ENCODE results near the gene ALG8.
"Not testable (repeated sequence)": the region's sequence is repeated elsewhere in the genome, so short reads cannot be mapped to it uniquely, and the experiment has no call there.

The ALG8 gene

GRCh38 chr11:78179459-78180071, 40.1 kb upstream of the ALG8 start:
- TF ChIP-seq CTCF (IDR thresholded peaks at IDR 0.05; ENCODE audit: low read depth, low read length, missing control alignments), result no peak
- in situ Hi-C loops (cut with HindIII; ENCODE audit: low sequenced_read_pairs), result no loop called here
- no peak overlapping the region for H3K4me3 ChIP-seq (ENCODE audit: low read depth, low read length)
- DNase-seq (ENCODE audit: low read depth), result no peak

- in situ Hi-C loops (cut with HindIII; ENCODE audit: low sequenced_read_pairs), result no loop called here
- H3K4me3 ChIP-seq (ENCODE audit: low read depth, low read length), result no peak overlapping the region
- DNase-seq (ENCODE audit: low read depth), result no peak
- TF ChIP-seq CTCF (IDR thresholded peaks at IDR 0.05; ENCODE audit: low read depth, low read length, missing control alignments), result no peak
Observed at GRCh38 chr11:78177216-78177615, 37.8 kb upstream of the ALG8 start.

- TF ChIP-seq CTCF (IDR thresholded peaks at IDR 0.05; ENCODE audit: low read depth, low read length, missing control alignments), result no peak
- no peak overlapping the region for H3K4me3 ChIP-seq (ENCODE audit: low read depth, low read length)
- DNase-seq (ENCODE audit: low read depth), result no peak
- in situ Hi-C loops (cut with HindIII; ENCODE audit: low sequenced_read_pairs), result no loop called here
Observed at GRCh38 chr11:78176605-78177141, 37.2 kb upstream of the ALG8 start.

- H3K4me3 ChIP-seq (ENCODE audit: low read depth, low read length); in situ Hi-C loops (cut with HindIII; ENCODE audit: low sequenced_read_pairs); DNase-seq (ENCODE audit: low read depth): not testable (repeated sequence)
Observed at GRCh38 chr11:78175862-78176261, 36.4 kb upstream of the ALG8 start.

GRCh38 chr11:78171951-78172350, 32.5 kb upstream of the ALG8 start:
- no peak for DNase-seq (ENCODE audit: low read depth)
- TF ChIP-seq CTCF (IDR thresholded peaks at IDR 0.05; ENCODE audit: low read depth, low read length, missing control alignments), result no peak
- no peak overlapping the region for H3K4me3 ChIP-seq (ENCODE audit: low read depth, low read length)
- in situ Hi-C loops (cut with HindIII; ENCODE audit: low sequenced_read_pairs), result no loop called here

GRCh38 chr11:78170874-78171549, 31.6 kb upstream of the ALG8 start:
- no peak for DNase-seq (ENCODE audit: low read depth)
- in situ Hi-C loops (cut with HindIII; ENCODE audit: low sequenced_read_pairs), result no loop called here
- no peak for TF ChIP-seq CTCF (IDR thresholded peaks at IDR 0.05; ENCODE audit: low read depth, low read length, missing control alignments)
- no peak overlapping the region for H3K4me3 ChIP-seq (ENCODE audit: low read depth, low read length)

GRCh38 chr11:78170413-78170812, 31.0 kb upstream of the ALG8 start:
- no peak for DNase-seq (ENCODE audit: low read depth)
- no peak overlapping the region for H3K4me3 ChIP-seq (ENCODE audit: low read depth, low read length)
- in situ Hi-C loops (cut with HindIII; ENCODE audit: low sequenced_read_pairs), result no loop called here
- no peak for TF ChIP-seq CTCF (IDR thresholded peaks at IDR 0.05; ENCODE audit: low read depth, low read length, missing control alignments)
